ENCODE data around the gene HPCAL1.

GRCh38 chr2:10375570-10376281, 73.0 kb downstream of the HPCAL1 start:
- TF ChIP-seq POLR2AphosphoS5 (IDR thresholded peaks at IDR 0.05; ENCODE audit: low read depth) (no peak), REST (IDR thresholded peaks at IDR 0.05; ENCODE audit: unreplicated experiment) (no peak), EZH2 (IDR thresholded peaks at IDR 0.05; ENCODE audit: low read depth, unreplicated experiment) (no peak)
- TF ChIP-seq, protein P1, sequence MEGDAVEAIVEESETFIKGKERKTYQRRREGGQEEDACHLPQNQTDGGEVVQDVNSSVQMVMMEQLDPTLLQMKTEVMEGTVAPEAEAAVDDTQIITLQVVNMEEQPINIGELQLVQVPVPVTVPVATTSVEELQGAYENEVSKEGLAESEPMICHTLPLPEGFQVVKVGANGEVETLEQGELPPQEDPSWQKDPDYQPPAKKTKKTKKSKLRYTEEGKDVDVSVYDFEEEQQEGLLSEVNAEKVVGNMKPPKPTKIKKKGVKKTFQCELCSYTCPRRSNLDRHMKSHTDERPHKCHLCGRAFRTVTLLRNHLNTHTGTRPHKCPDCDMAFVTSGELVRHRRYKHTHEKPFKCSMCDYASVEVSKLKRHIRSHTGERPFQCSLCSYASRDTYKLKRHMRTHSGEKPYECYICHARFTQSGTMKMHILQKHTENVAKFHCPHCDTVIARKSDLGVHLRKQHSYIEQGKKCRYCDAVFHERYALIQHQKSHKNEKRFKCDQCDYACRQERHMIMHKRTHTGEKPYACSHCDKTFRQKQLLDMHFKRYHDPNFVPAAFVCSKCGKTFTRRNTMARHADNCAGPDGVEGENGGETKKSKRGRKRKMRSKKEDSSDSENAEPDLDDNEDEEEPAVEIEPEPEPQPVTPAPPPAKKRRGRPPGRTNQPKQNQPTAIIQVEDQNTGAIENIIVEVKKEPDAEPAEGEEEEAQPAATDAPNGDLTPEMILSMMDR (conservative IDR thresholded peaks at IDR 0.05; ENCODE audit: low read depth in 2 of 2), result no peak
- TF ChIP-seq, protein P2, sequence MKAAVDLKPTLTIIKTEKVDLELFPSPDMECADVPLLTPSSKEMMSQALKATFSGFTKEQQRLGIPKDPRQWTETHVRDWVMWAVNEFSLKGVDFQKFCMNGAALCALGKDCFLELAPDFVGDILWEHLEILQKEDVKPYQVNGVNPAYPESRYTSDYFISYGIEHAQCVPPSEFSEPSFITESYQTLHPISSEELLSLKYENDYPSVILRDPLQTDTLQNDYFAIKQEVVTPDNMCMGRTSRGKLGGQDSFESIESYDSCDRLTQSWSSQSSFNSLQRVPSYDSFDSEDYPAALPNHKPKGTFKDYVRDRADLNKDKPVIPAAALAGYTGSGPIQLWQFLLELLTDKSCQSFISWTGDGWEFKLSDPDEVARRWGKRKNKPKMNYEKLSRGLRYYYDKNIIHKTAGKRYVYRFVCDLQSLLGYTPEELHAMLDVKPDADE (IDR thresholded peaks at IDR 0.05), result no peak

Measured in GM23338 (cell line).